ENCODE measurements around the gene MYO1H. TPM values are rescaled to one million over a fixed set of nuclear protein-coding genes. Genes with fewer than 3 reads are reported as not detected.
A peak's percentile ranks its signal among the peaks of the same experiment; 100 is the strongest.
"Not testable (repeated sequence)": the region's sequence is repeated elsewhere in the genome, so short reads cannot be mapped to it uniquely, and the experiment has no call there.

The MYO1H gene
- total RNA-seq, 2 donors from 2014 or later: not detected

GRCh38 chr12:109469517-109469916, 121.8 kb downstream of the MYO1H start:
- H3K9me3 ChIP-seq: no peaks in the 10 kb centered on the region
- H3K36me3 ChIP-seq: peaks cover 29% of the 10 kb centered on the region
- no peak for ATAC-seq (ENCODE audit: insufficient number of reproducible peaks, low FRiP score, low read depth)
- H3K4me3 ChIP-seq: no peak overlapping the region
- H3K27ac ChIP-seq: peak overlapping the region in 1 of 2 donors; percentile 49
- H3K4me1 ChIP-seq (ENCODE audit: control insufficient read depth in 1 of 2, low read depth in 2 of 2): peaks cover 52 to 99% of the 10 kb centered on the region in 2 donors
- DNase-seq (ENCODE audit: low spot score): no peak
- H3K27me3 ChIP-seq (replicated peaks; ENCODE audit: insufficient read depth): no peaks in the 10 kb centered on the region
- TF ChIP-seq CTCF (IDR thresholded peaks at IDR 0.05): no peak

GRCh38 chr12:109473006-109473405, 125.3 kb downstream of the MYO1H start:
- Histone ChIP-seq H3K4me3 (no peak overlapping the region), H3K9me3 (no peaks in the 10 kb centered on the region), H3K27ac (peak overlapping the region; percentile 22 to 42), H3K36me3 (peaks cover 12% of the 10 kb centered on the region), H3K27me3 (replicated peaks; ENCODE audit: insufficient read depth) (no peaks in the 10 kb centered on the region), H3K4me1 (ENCODE audit: control insufficient read depth in 1 of 2, low read depth in 2 of 2) (peaks cover 36 to 79% of the 10 kb centered on the region in 2 donors)
- no peak for TF ChIP-seq CTCF (IDR thresholded peaks at IDR 0.05)
- DNase-seq (ENCODE audit: low spot score) (no peak), ATAC-seq (ENCODE audit: insufficient number of reproducible peaks, low FRiP score, low read depth) (no peak)

GRCh38 chr12:109473526-109474270, 126.0 kb downstream of the MYO1H start:
- not testable (repeated sequence) for H3K36me3 ChIP-seq, H3K4me3 ChIP-seq
- peaks cover 42 to 79% of the 10 kb centered on the region in 2 donors for H3K4me1 ChIP-seq (ENCODE audit: control insufficient read depth in 1 of 2, low read depth in 2 of 2)

GRCh38 chr12:109475121-109475520, 127.4 kb downstream of the MYO1H start:
- Histone ChIP-seq H3K4me1 (ENCODE audit: control insufficient read depth in 1 of 2, low read depth in 2 of 2) (peaks cover 42 to 74% of the 10 kb centered on the region in 2 donors), H3K27ac (peak overlapping the region; percentile 93 to 99)

More at GRCh38 chr12:109473526-109474270, 126.0 kb downstream of the MYO1H start:
- H3K27me3 ChIP-seq (replicated peaks; ENCODE audit: insufficient read depth); DNase-seq (ENCODE audit: low spot score); H3K9me3 ChIP-seq; ATAC-seq (ENCODE audit: insufficient number of reproducible peaks, low FRiP score, low read depth): not testable (repeated sequence)
- peak overlapping the region; percentile 22 to 42 for H3K27ac ChIP-seq

GRCh38 chr12:109475993-109476806, 128.5 kb downstream of the MYO1H start:
- no peaks in the 10 kb centered on the region for H3K36me3 ChIP-seq
- H3K9me3 ChIP-seq: no peaks in the 10 kb centered on the region
- peak overlapping the region; percentile 93 to 99 for H3K27ac ChIP-seq
- peak overlapping the region; percentile 77 for H3K4me3 ChIP-seq
- no peak for ATAC-seq (ENCODE audit: insufficient number of reproducible peaks, low FRiP score, low read depth)
- peaks cover 33 to 63% of the 10 kb centered on the region in 2 donors for H3K4me1 ChIP-seq (ENCODE audit: control insufficient read depth in 1 of 2, low read depth in 2 of 2)
- no peaks in the 10 kb centered on the region for H3K27me3 ChIP-seq (replicated peaks; ENCODE audit: insufficient read depth)
- DNase-seq (ENCODE audit: low spot score): no peak
- TF ChIP-seq CTCF (IDR thresholded peaks at IDR 0.05): no peak

More at GRCh38 chr12:109475121-109475520, 127.4 kb downstream of the MYO1H start:
- no peaks in the 10 kb centered on the region for H3K27me3 ChIP-seq (replicated peaks; ENCODE audit: insufficient read depth)
- TF ChIP-seq CTCF (IDR thresholded peaks at IDR 0.05): no peak
- peak overlapping the region; percentile 77 for H3K4me3 ChIP-seq
- no peaks in the 10 kb centered on the region for H3K9me3 ChIP-seq
- no peaks in the 10 kb centered on the region for H3K36me3 ChIP-seq
- ATAC-seq (ENCODE audit: insufficient number of reproducible peaks, low FRiP score, low read depth) (no peak), DNase-seq (ENCODE audit: low spot score) (no peak)

All from thoracic aorta (tissue), 2 donors.